Keratinocyte (primary cell): ENCODE results near the gene GRIN3B. TPM values are rescaled to one million over a fixed set of nuclear protein-coding genes. Genes with fewer than 3 reads are reported as not detected.

Experiments used
- DNase-seq: peaks from one replicate; pipeline ENCODE4 v3.0.0-alpha.2; 2011; ENCODE audit warnings: low read depth, missing footprints, low spot score
- FAIRE-seq: peaks from 2 replicates; lab custom pipeline; 2011; peaks lifted over from hg19 to GRCh38; lab: Jason Lieb, UNC
- H2AFZ ChIP-seq: 2 replicates; pipeline ENCODE4 v1.6.0; 2012; ENCODE audit warnings: low read length, control low read depth, inconsistent platforms; ENCODE audit not compliant: control insufficient read depth
- H3K27ac ChIP-seq: 2 replicates; pipeline ENCODE4 v1.5.1; 2011; ENCODE audit warnings: low read length; ENCODE audit not compliant: control insufficient read depth, insufficient read depth
- H3K27me3 ChIP-seq: 3 replicates; pipeline ENCODE4 v1.6.0; 2011; ENCODE audit warnings: low read length; ENCODE audit not compliant: control insufficient read depth, insufficient read depth; ENCODE audit errors: extremely low read depth
- H3K36me3 ChIP-seq, 2 experiments: 2 replicates in 1 of 2; 3 replicates in 1 of 2; pipeline ENCODE4 v1.5.1; 2011; ENCODE audit warnings: low read length in 2 of 2, mild to moderate bottlenecking in 1 of 2; ENCODE audit not compliant: control insufficient read depth in 2 of 2, insufficient read depth in 2 of 2; ENCODE audit errors: extremely low read depth in 1 of 2
- H3K4me1 ChIP-seq: 3 replicates; pipeline ENCODE4 v1.5.1; 2011; ENCODE audit warnings: low read length; ENCODE audit not compliant: control insufficient read depth, insufficient read depth; ENCODE audit errors: extremely low read depth
- H3K4me2 ChIP-seq: 3 replicates; pipeline ENCODE4 v1.6.0; 2011; ENCODE audit warnings: low read depth, low read length; ENCODE audit not compliant: control insufficient read depth, insufficient read depth; ENCODE audit errors: extremely low read depth
- H3K4me3 ChIP-seq, 3 experiments: fragments of 200-600 bp in 1 of 3; sonication (generic) in 1 of 3; 2 replicates in 2 of 3; 3 replicates in 1 of 3; pipeline ENCODE4 v1.5.1; 2011 to 2016; ENCODE audit warnings: low read length in 3 of 3, mild to moderate bottlenecking in 3 of 3, control low read depth in 2 of 3, inconsistent platforms in 1 of 3, low read depth in 1 of 3, mixed read lengths in 1 of 3, mixed run types in 1 of 3, moderate library complexity in 1 of 3; ENCODE audit not compliant: control insufficient read depth in 2 of 3, insufficient read depth in 2 of 3; ENCODE audit errors: extremely low read depth in 1 of 3
- H3K79me2 ChIP-seq: 2 replicates; pipeline ENCODE4 v1.6.0; 2012; ENCODE audit warnings: low read length; ENCODE audit not compliant: control insufficient read depth, insufficient read depth
- H3K9ac ChIP-seq: 3 replicates; pipeline ENCODE4 v1.6.0; 2011; ENCODE audit warnings: low read length; ENCODE audit not compliant: control insufficient read depth, insufficient read depth; ENCODE audit errors: extremely low read depth
- H3K9me1 ChIP-seq: 3 replicates; pipeline ENCODE4 v1.6.0; 2011; ENCODE audit warnings: low read length; ENCODE audit not compliant: control insufficient read depth, insufficient read depth; ENCODE audit errors: extremely low read depth
- H3K9me3 ChIP-seq: 2 replicates; pipeline ENCODE4 v1.5.1; 2012; ENCODE audit warnings: low read depth, low read length; ENCODE audit not compliant: control insufficient read depth
- H4K20me1 ChIP-seq: 3 replicates; pipeline ENCODE4 v1.6.0; 2011; ENCODE audit warnings: low read length; ENCODE audit not compliant: control insufficient read depth, insufficient read depth; ENCODE audit errors: extremely low read depth
- CTCF ChIP-seq, 3 experiments: IDR thresholded peaks in 1 of 3; conservative IDR thresholded peaks in 1 of 3; optimal IDR thresholded peaks in 1 of 3; 2 replicates in 2 of 3; 3 replicates in 1 of 3; pipeline versions ENCODE3 to v1.5.1; 2011; ENCODE audit warnings: low read length in 3 of 3, mild to moderate bottlenecking in 3 of 3, moderate library complexity in 2 of 3, control low read depth in 1 of 3, inconsistent platforms in 1 of 3; ENCODE audit not compliant: insufficient read depth in 2 of 3; ENCODE audit errors: extremely low read depth in 1 of 3
- EZH2 ChIP-seq: IDR thresholded peaks from one replicate; pipeline ENCODE4 v1.6.1; 2012; ENCODE audit warnings: inconsistent platforms, mild to moderate bottlenecking, low read length, moderate library complexity
- dilution Hi-C: fragments of 300-500 bp; cut with MboI; formaldehyde crosslinking; loops from one replicate; pipeline ENCODE4 v1.7.0; 2020; ENCODE audit warnings: low sequenced_read_pairs; ENCODE audit not compliant: extremely low pct_ligation_motif_present
- polyA plus RNA-seq, 5 experiments: library from polyadenylated mRNA; depleted of rRNA in 3 of 5; stranded (reverse) in 3 of 5; stranded (forward) in 1 of 5; unstranded in 1 of 5; fragments of >200 nt; gene quantifications; 1 replicate in 1 of 5; 2 replicates in 3 of 5; 3 replicates in 1 of 5; pipeline versions ENCODE4 v1.2.1 to v1.2.3, GENCODE V29; 2011 to 2012; ENCODE audit warnings: missing spikeins in 2 of 5, low read depth in 1 of 5, low replicate concordance in 1 of 5

GRIN3B gene
- polyA plus RNA-seq, 1 donor (not counting 4 experiments of a cell fraction or from before 2014, with no cell fraction given) = 0.20 TPM

GRCh38 chr19:990119-990571 lies 10.1 kb upstream of the GRIN3B start:
- H2AFZ ChIP-seq = no peak overlapping the region
- dilution Hi-C loops = no loop called here
- peaks cover 5% of the 10 kb centered on the region for H3K79me2 ChIP-seq
- H3K27me3 ChIP-seq = no peaks in the 10 kb centered on the region
- H3K9me3 ChIP-seq = no peaks in the 10 kb centered on the region
- no peak overlapping the region for H3K4me3 ChIP-seq
- H3K9ac ChIP-seq = no peak overlapping the region
- H3K9me1 ChIP-seq = no peaks in the 10 kb centered on the region
- peaks cover 22 to 24% of the 10 kb centered on the region in 2 experiments for H3K36me3 ChIP-seq
- no peak overlapping the region for H3K27ac ChIP-seq
- peaks cover 3% of the 10 kb centered on the region for H3K4me1 ChIP-seq
- DNase-seq (no peak), FAIRE-seq (no peak)
- H3K4me2 ChIP-seq = no peak overlapping the region
- TF ChIP-seq CTCF (optimal IDR thresholded peaks at IDR 0.05 in 1 of 3, IDR thresholded peaks at IDR 0.05 in 1 of 3, conservative IDR thresholded peaks at IDR 0.05 in 1 of 3; ENCODE audit: extremely low read depth in 1 of 3, insufficient read depth in 2 of 3, low read length in 3 of 3) (no peak), EZH2 (no peak)
- H4K20me1 ChIP-seq = no peaks in the 10 kb centered on the region

- Histone ChIP-seq H3K9ac (no peak overlapping the region), H3K79me2 (peaks cover under 1% of the 10 kb centered on the region), H3K9me1 (no peaks in the 10 kb centered on the region), H2AFZ (no peak overlapping the region), H3K9me3 (no peaks in the 10 kb centered on the region), H3K4me3 (no peak overlapping the region), H4K20me1 (no peaks in the 10 kb centered on the region), H3K27me3 (peaks cover 4% of the 10 kb centered on the region), H3K27ac (no peak overlapping the region), H3K36me3 (peaks cover 24% of the 10 kb centered on the region in 2 experiments), H3K4me1 (peaks cover under 1% of the 10 kb centered on the region), H3K4me2 (no peak overlapping the region)
- no peak for DNase-seq
- dilution Hi-C loops = no loop called here
- TF ChIP-seq EZH2 (no peak), CTCF (optimal IDR thresholded peaks at IDR 0.05 in 1 of 3, IDR thresholded peaks at IDR 0.05 in 1 of 3, conservative IDR thresholded peaks at IDR 0.05 in 1 of 3; ENCODE audit: extremely low read depth in 1 of 3, insufficient read depth in 2 of 3, low read length in 3 of 3) (no peak)
- FAIRE-seq = no peak
Measured at GRCh38 chr19:990746-991145, 9.5 kb upstream of the GRIN3B start.
